HG02840 (cell line): Measurements from ENCODE around the gene AVPR2.

Experiments
- ATAC-seq: cut with Tn5 transposase; IDR thresholded peaks from one replicate; pipeline ENCODE4 v1.9.1; 2021; ENCODE audit warnings: mild to moderate bottlenecking, moderate library complexity, moderate number of reproducible peaks; ENCODE audit not compliant: unreplicated experiment, low FRiP score

The AVPR2 gene

DNA sequence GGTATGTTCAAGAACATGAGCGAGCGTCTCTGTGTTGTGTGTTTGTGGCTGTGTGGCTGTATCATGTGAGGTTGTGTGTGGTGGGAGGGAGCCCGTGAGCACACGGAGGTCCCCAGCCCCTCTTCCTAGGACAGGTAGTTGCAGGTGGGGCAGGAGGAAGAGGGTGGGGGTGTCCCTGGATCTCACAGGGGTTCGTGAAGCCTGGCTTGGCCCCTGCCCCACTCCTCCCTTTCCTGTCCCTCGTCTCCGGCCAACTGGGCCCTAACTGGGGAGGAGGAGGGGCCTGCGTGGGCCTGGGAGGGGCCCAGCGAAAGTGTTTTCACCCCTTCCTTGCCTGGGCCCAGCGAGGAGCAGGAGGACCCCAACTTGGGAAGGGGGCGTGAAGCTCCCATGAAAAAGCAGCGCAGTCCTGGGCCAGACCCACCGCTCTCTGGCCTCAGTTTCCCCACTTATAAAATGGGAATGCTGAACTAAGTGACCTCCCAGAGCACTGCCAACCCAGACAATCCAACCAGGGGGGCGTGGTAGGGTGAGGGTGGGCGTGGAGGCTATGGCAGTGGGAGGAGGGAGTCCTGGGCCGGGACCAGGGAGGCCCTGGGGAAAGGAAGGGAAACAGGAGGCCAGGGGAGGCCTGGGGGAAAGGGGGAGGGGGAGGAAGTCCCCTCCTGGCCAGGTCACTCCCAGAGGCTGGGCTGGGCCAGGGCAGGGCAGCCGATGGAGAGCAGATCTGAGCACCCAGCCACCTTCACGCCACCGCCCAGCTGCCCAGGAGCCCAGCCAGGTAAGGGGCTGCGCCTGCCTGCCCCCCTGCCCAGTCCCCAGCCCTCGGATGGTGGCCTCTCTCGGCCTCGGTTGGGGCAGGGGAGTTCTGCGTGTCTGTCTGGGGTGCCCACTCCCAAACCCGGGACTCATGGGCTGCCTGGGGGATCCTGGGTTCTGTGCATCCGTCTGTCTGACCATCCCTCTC lies at the start of gene AVPR2:
Gene AVPR2 (plus strand): TSS at position 683 of the 967 bp plus-strand sequence. CDS start 473 bp downstream, outside the sequence.
- ATAC-seq: no peak

DNA sequence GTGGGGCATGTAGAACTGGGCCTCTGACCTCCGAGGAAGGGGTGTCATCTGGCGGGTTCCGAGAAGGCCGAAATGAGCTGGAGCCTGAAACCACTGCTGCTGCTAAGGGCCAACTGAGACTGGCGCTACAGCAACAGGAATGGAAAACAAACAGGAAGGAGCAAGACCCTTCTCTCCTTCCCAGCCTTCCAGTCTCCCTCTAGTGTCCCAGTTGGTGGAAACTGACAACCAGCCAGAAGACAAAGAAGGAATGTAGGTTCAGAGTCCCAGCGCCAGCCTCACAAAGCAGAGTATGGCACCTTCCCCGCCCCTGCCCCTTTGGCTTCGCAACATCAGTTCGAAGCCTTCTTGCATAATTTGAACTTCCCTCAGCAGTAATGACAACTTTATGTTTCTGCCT lies 49.8 kb upstream of the AVPR2 start:
- ATAC-seq: no peak

DNA sequence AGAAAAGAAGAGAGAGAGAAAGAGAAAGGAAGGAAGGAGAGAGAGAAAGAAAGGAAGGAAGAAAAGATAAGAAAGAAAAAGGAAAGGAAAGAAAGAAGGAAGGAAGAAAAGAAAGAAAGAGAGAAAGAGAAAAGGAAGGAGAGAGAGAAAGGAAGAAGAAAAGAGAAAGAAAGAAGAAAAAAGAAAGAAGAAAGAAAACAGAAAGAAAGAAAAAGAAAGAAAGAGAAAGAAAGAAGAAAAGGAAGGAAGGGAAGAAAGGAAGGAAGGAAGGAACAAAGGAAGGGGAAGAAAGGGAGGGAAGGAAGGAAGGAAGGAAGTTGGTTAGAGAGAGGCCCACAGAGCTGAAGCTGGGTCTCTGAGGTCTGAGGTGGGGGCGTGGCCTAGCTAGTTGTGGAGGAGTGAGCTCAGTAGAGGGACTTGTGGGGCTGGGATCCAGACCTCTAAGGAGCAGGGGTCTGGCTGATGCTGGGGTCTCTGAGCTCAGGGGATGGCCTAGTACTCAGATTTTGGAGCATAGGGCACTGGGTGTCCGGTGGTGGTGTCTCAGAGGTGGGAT lies 47.0 kb upstream of the AVPR2 start:
- ATAC-seq: no peak

DNA sequence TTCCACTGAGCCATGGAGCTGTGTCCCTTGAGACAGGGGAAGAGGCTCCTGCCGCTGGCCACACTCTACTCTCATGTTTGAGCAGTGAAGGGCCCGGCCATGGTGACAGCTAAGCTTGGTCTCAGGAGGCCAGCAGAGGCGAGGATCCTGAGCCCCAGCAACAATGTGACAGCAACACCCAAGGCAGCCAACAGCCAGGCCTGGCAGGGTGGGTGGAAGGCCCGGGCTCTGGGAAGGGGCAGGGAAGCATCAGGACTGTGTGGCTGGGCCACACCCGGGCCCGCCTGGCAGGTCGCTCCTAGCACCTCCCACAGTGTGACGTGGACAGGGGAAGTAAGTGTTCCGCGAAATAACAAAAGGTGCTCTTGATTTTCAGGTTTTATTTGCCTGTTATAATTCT lies 43.3 kb upstream of the AVPR2 start:
- ATAC-seq: no peak

DNA sequence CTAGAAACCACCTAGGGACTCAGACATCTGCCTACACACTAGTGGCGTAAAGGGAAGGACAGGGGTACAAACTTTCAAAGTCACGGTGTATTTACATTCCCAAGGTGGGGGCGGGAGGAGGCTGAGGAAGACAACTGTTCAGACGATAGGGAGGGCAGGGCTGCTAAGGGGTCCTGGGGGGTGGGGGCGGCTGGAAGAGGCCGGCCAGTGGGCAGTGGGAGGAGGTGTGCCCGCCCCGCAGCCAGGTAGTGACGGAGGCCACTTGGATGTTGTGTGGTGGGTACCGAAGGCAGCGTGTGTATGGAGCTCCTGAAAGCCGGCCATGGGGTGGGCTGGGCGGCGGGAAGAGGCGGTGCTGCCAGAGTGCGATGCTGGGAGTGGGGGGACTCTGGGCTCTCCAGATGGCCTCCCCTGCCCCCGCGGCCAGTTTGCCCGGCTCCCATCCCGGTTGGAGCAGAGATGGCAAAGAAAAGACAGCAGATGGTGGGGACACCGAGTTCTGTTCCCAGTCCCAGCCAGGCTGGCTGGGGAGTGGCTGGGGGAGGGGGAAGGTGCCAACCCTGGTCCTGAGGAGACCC lies 42.7 kb upstream of the AVPR2 start:
- ATAC-seq: no peak

DNA sequence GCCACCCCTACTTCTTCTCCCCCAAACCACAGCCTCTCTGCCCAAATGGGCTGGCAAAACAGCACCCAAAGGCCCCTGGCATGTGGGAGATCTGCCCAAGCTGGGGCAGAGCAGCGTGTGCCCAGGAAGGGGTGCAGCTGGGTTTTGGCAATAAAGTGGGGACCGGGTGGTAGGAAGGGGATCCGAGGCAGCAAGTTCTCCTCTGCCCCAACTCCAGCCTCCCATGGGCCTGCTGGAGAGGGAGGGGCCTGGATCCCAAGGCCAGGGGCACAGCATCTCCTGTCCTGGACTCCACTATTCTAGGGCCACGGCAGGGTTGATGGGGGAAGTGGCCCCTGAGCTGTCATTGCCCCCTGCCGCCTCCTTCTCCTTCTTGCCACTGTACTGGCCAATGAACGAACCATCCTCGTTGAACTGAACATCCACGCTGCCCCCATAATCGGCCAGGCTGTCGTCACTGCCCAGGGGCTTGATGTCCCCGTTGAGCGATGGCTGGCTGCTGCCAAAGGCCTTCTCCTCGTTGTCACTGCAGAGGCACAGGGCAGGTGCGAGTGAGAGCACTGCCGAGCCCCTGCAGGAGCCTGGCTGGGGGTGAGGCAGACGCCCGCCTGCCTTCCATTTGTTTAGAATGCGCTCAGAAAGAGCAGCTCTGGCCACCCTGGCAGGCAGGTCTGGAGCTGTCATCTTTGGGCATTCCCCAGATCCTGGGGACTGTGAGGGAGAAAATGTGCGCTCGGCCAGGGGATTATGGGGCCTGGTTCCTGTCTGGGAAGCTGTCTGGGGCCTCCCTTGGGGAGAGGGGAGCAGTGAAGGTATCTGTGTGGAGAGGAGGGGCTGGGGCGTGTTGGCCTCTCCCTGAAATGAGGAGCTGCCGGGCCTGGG lies 41.9 kb upstream of the AVPR2 start:
- no peak for ATAC-seq

DNA sequence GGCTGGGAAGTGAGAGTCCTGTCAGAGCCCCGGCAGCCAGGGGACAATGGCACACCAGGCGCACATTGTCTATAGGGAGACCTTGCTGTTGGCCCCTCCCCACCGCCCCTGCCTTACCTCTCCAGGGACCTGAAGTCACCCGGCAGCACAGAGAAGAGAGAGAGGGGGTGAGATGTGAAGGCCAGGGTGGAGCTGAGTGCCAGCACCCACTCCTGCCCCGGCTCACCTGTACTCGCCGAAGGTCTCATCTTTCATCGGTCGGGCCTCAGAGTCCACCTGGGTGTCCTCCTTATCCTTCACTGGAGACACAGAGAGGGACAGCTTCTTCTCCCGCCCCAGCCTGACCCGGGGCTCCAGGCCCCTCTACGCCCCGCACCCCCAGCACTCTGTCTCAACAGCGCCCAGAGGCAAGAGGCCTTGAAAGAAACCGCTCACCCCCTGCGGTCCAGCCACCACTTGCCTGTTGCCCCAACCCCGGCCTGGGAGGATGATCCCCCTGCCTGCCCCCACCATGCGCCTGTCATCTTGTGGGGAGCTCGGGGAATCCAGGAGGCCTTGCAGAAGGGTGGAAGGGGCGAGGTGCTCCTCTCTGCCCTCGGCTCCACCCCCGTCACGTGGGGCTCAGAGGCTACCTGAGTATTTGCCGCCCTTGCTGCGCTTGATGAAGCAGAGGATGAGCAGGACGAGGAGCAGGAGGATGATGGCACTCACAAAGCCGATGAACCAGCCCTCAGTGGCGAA lies 41.1 kb upstream of the AVPR2 start:
- ATAC-seq: no peak

DNA sequence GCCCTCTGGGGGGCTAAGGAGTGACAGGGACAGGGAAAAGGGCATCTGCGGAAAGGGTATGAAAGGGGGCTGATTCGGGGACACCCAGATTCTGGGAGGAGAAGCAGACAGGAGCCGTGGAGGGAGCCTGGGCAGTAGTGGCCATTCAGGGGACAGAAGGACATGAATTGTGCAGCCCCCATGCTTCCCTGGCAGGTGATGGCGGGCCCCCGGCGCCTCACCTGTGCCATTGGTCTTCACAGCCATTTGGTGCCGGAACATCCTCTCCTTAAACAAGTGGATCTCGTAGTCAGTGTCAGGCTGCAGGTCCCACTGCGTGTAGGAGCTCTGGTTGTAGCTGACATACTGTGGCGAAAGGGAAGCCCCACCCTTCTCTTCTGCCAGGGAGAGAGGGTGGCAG lies 40.4 kb upstream of the AVPR2 start:
- no peak for ATAC-seq

DNA sequence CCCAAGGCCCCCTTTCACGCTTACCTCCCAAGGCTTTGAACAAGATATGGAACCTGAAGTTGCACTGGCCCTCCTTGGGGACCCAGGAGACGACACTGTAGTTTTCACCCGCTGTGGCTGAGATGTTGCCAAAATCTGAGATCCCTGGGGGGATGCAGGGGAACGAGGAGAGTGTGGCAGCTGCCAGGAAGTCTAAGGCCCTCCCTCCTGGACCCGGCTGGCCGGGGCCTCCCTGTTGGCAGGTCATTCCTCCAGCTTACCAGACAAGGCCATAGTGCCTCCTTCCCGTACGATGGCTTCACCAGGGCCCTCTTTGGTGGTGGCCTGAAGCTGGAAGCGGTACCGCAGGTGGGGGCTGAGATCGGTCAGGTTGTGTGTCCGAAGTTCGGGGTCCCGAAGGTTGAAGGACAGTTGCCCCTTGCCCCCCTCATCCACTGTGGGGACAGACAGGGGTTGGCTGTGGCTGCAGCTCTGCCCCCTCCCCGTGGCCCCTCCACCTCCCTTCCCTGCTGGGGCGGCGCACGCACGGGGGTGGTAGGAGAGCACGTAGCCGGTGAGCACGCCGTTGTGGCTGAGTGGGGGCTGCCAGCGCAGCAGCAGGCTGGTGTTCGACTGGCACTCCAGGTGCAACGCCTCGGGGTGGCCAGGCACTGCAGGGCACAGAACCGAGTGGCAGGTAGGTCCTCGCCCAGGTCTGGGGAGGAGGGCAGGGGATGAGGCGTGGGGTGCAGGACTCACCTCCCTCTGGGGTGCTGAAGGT lies 39.7 kb upstream of the AVPR2 start:
- ATAC-seq: no peak

DNA sequence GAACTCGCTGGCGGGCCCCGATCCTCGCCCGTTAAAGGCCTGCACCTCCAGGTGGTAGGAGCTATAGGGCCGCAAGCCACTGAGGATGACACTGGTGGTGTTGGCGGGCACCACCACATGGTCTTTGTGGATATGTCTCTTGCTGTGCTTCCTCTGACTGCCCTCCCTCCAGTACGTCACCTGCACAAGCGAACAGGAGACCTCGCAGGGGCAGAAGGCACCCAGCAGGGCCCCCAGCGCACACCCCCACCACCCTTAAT lies 39.2 kb upstream of the AVPR2 start:
- no peak for ATAC-seq

DNA sequence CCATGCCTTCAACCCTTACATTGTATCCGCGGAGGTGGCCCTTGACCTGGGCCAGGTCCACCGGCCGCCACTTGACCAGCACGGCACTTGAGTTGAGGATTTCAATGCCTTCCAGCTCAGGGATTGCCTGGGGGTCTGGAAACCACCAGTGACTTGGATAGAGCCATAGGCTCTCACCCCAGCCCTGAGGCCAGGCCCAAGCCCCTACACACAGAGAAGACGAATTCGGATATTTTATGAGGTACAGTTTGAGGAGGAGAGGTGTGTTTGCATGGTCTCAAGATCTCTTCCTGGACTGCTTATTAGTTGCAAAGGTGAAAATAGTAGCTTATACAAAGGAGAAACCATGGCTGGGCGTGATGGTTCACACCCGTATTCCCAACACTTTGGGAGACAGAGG lies 38.8 kb upstream of the AVPR2 start:
- no peak for ATAC-seq

DNA sequence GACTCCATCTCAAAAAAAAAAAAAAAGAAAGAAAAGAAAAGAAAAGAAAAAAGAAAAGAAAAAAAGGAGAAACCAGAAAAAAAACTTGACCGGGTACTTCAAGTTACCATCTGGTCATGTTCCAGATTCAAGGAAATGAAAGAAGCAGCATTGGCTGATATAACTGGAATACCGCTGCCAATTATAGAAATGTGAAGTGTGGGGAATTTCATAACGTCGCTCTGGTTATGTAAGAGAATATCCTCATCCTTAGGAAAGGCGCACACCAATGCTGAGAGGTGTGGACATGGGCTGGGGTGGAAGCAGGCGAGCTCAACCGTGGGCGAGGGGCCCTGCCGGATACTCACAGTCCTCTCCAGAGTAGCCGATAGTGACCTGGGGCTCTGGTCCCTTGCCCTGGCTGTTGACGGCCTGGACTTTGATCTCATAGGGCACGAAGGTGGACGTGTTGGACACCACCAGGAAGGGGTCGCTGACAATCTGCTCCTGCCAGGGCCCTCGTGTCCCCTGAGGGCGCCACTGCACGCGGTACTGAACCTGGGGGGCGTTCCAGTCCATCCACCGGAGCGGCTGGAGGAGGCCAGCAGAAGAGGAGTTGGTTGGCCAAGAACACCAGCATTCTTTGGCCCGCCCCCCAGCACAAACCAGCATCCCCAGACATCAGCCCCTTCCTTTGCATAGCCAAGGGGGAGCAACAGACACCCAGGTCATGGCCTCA lies 38.0 kb upstream of the AVPR2 start:
- no peak for ATAC-seq

DNA sequence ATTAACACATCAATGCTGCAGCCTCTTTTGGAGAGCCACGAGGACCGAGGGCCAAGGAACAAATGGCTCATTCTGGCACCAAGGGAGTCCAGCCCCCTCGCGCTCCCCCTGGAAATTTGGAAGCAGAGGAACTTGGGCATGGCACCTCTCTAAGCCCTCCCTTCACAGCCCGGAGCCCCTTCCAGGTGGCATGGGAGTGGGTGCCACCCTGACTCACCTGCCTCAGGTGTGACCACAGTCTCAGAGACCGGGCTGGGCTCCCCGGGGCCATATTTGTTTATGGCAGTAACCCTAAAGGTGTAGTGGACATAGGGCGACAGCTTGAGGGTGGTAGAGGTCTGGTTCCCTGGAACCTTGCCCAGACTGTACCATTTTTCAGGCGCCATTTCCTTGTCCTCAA lies 37.3 kb upstream of the AVPR2 start:
- no peak for ATAC-seq

DNA sequence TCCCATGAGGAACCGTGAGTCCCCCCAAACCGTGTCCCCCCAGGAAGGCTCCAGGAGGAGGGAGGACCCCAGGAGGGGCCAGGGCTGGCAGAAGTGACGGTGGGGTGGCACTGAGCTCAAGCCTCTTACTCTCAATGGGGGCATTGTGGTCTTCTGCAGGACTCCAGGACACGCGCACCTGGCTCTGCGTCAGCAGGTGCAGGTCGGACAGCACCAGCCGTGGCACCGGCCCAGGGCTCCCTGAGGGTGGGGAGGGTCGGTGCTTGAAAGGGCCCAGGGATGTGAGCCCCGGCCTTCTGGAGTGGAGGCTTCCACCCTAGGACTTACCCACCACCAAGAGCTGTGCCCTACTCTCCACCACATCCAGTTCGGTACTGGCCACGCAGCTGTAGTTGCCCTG lies 36.8 kb upstream of the AVPR2 start:
- ATAC-seq: no peak

DNA sequence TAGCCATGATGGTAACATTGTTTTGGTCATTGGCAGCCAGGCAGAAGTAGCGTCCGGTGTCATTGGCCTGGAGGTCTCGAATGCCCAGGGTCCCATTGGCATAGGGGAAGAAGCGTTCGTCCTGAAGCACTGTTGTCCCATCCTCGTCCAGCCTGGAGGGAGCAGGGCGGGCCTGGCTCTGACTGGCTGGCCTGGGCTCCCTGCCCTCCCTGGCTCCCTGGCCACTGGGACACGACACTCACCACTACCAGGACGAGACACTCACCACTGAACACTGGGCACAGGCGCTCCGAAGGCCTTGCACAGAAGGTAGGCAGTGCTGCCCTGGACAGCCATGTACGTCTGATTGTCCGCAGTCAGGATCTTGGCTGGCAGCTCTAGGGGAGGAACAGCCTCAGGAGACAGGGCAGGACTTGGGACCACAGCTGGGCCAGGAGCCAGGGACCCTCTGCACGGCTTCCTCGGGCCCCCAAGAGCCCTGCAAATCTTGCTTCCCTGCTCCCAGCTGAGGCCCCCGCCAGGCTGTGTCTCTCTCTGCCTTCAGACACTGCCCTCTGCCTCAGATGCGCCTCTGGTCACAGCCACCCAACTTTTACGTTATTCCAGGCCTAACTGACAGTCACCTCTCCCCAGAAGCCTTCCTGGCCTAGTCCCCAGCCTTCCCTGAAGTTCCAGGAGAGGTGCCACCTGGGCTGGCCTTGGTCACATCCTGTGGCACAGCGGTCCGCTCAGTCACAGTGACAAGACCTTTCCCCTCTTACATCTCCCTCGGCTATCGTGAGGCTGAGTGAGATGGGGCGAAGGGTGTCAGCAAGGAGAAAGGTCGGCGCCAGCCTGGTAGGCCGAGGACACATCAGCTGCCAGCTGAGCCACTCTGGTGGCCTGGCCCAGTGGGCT lies 35.6 kb upstream of the AVPR2 start:
- no peak for ATAC-seq

DNA sequence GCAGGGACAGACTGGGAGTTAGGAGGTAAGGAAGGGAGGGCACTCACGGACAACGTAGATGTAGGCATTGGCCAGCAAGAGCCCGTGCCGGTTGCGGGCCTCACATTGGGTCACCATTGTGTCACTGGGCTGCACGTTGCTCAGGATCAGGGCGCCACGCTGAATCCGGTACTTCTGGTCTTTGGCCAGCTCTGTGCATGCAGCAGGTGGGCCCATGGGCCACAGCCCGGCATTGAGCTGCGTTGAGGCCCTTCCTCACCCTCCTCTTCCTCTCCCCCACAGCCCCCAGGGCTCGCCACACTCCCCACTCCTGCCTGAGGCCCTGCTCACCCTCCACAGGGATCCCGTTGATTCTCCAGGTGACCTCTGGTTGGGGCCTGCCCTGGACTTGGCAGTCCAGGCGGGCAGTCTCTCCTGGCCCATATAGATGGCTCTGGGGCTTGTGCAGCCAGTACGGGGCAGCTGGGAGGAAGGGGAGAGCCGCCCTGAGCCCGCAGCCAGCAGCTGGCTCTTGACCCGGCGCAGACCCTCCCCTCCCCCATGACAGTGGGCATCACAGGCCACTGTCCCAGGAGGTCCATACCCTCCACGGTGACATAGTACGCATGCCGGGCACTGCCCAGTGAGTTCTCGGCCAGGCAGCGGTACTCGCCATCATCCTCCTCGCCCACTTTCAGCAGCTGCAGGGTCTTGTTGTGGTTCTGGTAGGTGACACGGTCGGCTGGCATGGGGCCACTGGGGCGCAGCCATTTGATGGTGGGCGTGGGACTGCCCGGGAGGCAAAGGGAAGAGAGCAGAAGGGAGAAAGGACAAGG lies 34.8 kb upstream of the AVPR2 start:
- ATAC-seq: no peak

DNA sequence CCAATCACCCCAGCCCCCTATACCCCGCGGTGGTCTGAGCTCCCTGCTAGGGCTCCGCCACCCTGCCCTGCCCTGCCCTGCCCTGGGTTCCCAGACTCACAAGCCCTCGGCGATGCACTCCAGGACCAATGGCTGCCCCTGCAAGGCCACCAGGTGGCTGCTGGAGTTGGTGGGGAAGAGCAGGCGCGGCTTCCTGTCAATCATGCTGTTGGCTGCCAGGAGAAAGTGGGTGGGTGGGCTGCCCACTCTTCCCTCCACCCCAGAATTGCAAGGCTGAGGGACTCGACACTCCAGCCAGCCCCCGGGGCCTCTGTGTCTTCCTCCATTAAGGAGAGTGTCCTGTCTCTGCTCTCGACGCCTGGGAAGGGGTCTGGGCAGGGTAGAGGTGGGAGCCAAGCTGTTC lies 34.2 kb upstream of the AVPR2 start:
- no peak for ATAC-seq
